HUES64 (cell line): ENCODE data around the gene GP1BB. TPM values are rescaled to one million over a fixed set of nuclear protein-coding genes. Genes with fewer than 3 reads are reported as not detected.
A peak's percentile ranks its signal among the peaks of the same experiment; 100 is the strongest.
"Not testable (repeated sequence)": the region's sequence is repeated elsewhere in the genome, so short reads cannot be mapped to it uniquely, and the experiment has no call there.

Experiments
- H3K27ac ChIP-seq: 2 replicates; pipeline ENCODE4 v1.7.0; 2013; ENCODE audit warnings: low read depth, low read length, inconsistent platforms
- H3K27me3 ChIP-seq: 2 replicates; pipeline ENCODE4 v1.6.1; 2013; ENCODE audit warnings: mild to moderate bottlenecking, low read length; ENCODE audit not compliant: insufficient read depth
- H3K36me3 ChIP-seq: 2 replicates; pipeline ENCODE4 v1.6.1; 2013; ENCODE audit warnings: mild to moderate bottlenecking, low read length; ENCODE audit not compliant: insufficient read depth
- H3K4me1 ChIP-seq: 2 replicates; pipeline ENCODE4 v1.6.1; 2013; ENCODE audit warnings: mild to moderate bottlenecking, low read length, moderate library complexity; ENCODE audit not compliant: insufficient read depth
- H3K4me3 ChIP-seq: 2 replicates; pipeline ENCODE4 v1.5.1; 2013; ENCODE audit warnings: mild to moderate bottlenecking, low read length, moderate library complexity
- H3K9ac ChIP-seq: 2 replicates; pipeline ENCODE4 v1.6.1; 2013; ENCODE audit warnings: mild to moderate bottlenecking, low read depth, low read length
- H3K9me3 ChIP-seq: 2 replicates; pipeline ENCODE4 v1.6.1; 2013; ENCODE audit warnings: low read depth, low read length; ENCODE audit not compliant: insufficient read depth
- WGBS: fragments of 150-250, 120-280 bp; methylation state at CpG from one replicate; pipeline ENCODE4 v1.1.7; 2013; ENCODE audit warnings: missing lambda C conversion rate; 5-methylcytosine and 5-hydroxymethylcytosine counted together
- polyA plus RNA-seq, 2 experiments: library from polyadenylated mRNA; stranded (reverse); fragments of 50-300 nt; gene quantifications; one replicate each; pipeline ENCODE4 v1.2.3, GENCODE V29; 2013

Gene GP1BB
- polyA plus RNA-seq (2013, experiment 1 of 2) = 2.5 TPM
- 7.9 TPM for polyA plus RNA-seq (2013, experiment 2 of 2)

- Histone ChIP-seq H3K36me3 (no peaks in the 10 kb centered on the region), H3K27me3 (peaks cover 100% of the 10 kb centered on the region), H3K9me3 (no peaks in the 10 kb centered on the region), H3K27ac (no peak within 1 kb of the TSS), H3K4me1 (peaks cover 10% of the 10 kb centered on the region; the same call in 1 of the 2 replicates), H3K9ac (no peak within 1 kb of the TSS), H3K4me3 (peak within 1 kb of the TSS; percentile 43)
- 2% methylated on average over 80 of the region's 80 CpGs for WGBS
Observed at GRCh38 chr22:19723232-19723982, at the start of gene GP1BB. TSS of gene GP1BB (plus strand) at chr22:19723539. CDS start at chr22:19723570, 31 bp downstream.

- 91% methylated on average over 4 of the region's 4 CpGs for WGBS
- Histone ChIP-seq H3K36me3 (no peaks in the 10 kb centered on the region), H3K9me3 (0 out of 2 replicates have a peak, but pooled peaks cover 3% of the 10 kb centered on the region), H3K4me1 (no peaks in the 10 kb centered on the region), H3K27ac (no peak overlapping the region), H3K4me3 (no peak overlapping the region), H3K27me3 (peaks cover 5% of the 10 kb centered on the region; the same call in 1 of the 2 replicates), H3K9ac (no peak overlapping the region)
Observed at GRCh38 chr22:19673660-19674059, 49.7 kb upstream of the GP1BB start.

GRCh38 chr22:19674129-19674928 is 49.0 kb upstream of the GP1BB start:
- H3K9ac ChIP-seq = no peak overlapping the region
- H3K27me3 ChIP-seq = peaks cover 5% of the 10 kb centered on the region; the same call in 1 of the 2 replicates
- WGBS = 90% methylated on average over 11 of the region's 11 CpGs
- no peaks in the 10 kb centered on the region for H3K36me3 ChIP-seq
- H3K9me3 ChIP-seq = 0 out of 2 replicates have a peak, but pooled peaks cover 3% of the 10 kb centered on the region
- no peak overlapping the region for H3K27ac ChIP-seq
- 0 out of 2 replicates have a peak, but pooled peaks cover 6% of the 10 kb centered on the region for H3K4me1 ChIP-seq
- no peak overlapping the region for H3K4me3 ChIP-seq

- Histone ChIP-seq H3K9ac (no peak overlapping the region), H3K27me3 (peaks cover 5% of the 10 kb centered on the region; the same call in 1 of the 2 replicates), H3K4me3 (no peak overlapping the region), H3K27ac (no peak overlapping the region), H3K9me3 (0 out of 2 replicates have a peak, but pooled peaks cover 3% of the 10 kb centered on the region), H3K4me1 (0 out of 2 replicates have a peak, but pooled peaks cover 7% of the 10 kb centered on the region), H3K36me3 (no peaks in the 10 kb centered on the region)
- 91% methylated on average over 10 of the region's 10 CpGs for WGBS
Observed at GRCh38 chr22:19674929-19675253, 48.4 kb upstream of the GP1BB start.

- 0 out of 2 replicates have a peak, but pooled peaks cover 3% of the 10 kb centered on the region for H3K9me3 ChIP-seq
- H3K36me3 ChIP-seq = no peaks in the 10 kb centered on the region
- H3K27me3 ChIP-seq = peaks cover 5% of the 10 kb centered on the region; the same call in 1 of the 2 replicates
- H3K4me1 ChIP-seq = 0 out of 2 replicates have a peak, but pooled peaks cover 7% of the 10 kb centered on the region
- no peak overlapping the region for H3K4me3 ChIP-seq
- no peak overlapping the region for H3K27ac ChIP-seq
- no peak overlapping the region for H3K9ac ChIP-seq
- 90% methylated on average over 7 of the region's 7 CpGs for WGBS
Observed at GRCh38 chr22:19675428-19675827, 47.9 kb upstream of the GP1BB start.

- H3K27me3 ChIP-seq, H3K4me1 ChIP-seq, H3K9me3 ChIP-seq, H3K4me3 ChIP-seq, H3K27ac ChIP-seq, H3K9ac ChIP-seq, H3K36me3 ChIP-seq: not testable (repeated sequence)
- whole genome bisulfite sequencing = 93% methylated on average over 1 of the region's 1 CpG
Observed at GRCh38 chr22:19676437-19676836, 46.9 kb upstream of the GP1BB start.

- H3K4me1 ChIP-seq = 0 out of 2 replicates have a peak, but pooled peaks cover 7% of the 10 kb centered on the region
- H3K9me3 ChIP-seq = no peaks in the 10 kb centered on the region; the same call in 1 of the 2 replicates
- WGBS = 68% methylated on average over 11 of the region's 11 CpGs
- H3K36me3 ChIP-seq = no peaks in the 10 kb centered on the region
- peaks cover 5% of the 10 kb centered on the region; the same call in 1 of the 2 replicates for H3K27me3 ChIP-seq
- H3K9ac ChIP-seq = no peak overlapping the region
- H3K27ac ChIP-seq = no peak overlapping the region
- H3K4me3 ChIP-seq = no peak overlapping the region
Observed at GRCh38 chr22:19678949-19679521, 44.3 kb upstream of the GP1BB start.

- WGBS = 47% methylated on average over 14 of the region's 14 CpGs
- peaks cover 2% of the 10 kb centered on the region; the same call in 1 of the 2 replicates for H3K27me3 ChIP-seq
Observed at GRCh38 chr22:19679522-19680101, 43.7 kb upstream of the GP1BB start.

GRCh38 chr22:19680287-19680881 is 43.0 kb upstream of the GP1BB start:
- Histone ChIP-seq H3K27ac (no peak overlapping the region), H3K4me3 (no peak overlapping the region), H3K27me3 (no peaks in the 10 kb centered on the region), H3K9me3 (no peaks in the 10 kb centered on the region; the same call in 1 of the 2 replicates), H3K4me1 (0 out of 2 replicates have a peak, but pooled peaks cover 7% of the 10 kb centered on the region), H3K9ac (no peak overlapping the region), H3K36me3 (no peaks in the 10 kb centered on the region)
- WGBS = 95% methylated on average over 13 of the region's 16 CpGs

More at GRCh38 chr22:19679522-19680101, 43.7 kb upstream of the GP1BB start:
- H3K4me3 ChIP-seq = no peak overlapping the region
- 0 out of 2 replicates have a peak, but pooled peaks cover 7% of the 10 kb centered on the region for H3K4me1 ChIP-seq
- no peaks in the 10 kb centered on the region for H3K36me3 ChIP-seq
- no peaks in the 10 kb centered on the region; the same call in 1 of the 2 replicates for H3K9me3 ChIP-seq
- H3K27ac ChIP-seq = no peak overlapping the region
- H3K9ac ChIP-seq = no peak overlapping the region
